ENCODE measurements around the gene MRAS. TPM values are rescaled to one million over a fixed set of nuclear protein-coding genes. Genes with fewer than 3 reads are reported as not detected.

MRAS gene
- total RNA-seq: 5.9 and 10.1 TPM in 2 replicates

DNA sequence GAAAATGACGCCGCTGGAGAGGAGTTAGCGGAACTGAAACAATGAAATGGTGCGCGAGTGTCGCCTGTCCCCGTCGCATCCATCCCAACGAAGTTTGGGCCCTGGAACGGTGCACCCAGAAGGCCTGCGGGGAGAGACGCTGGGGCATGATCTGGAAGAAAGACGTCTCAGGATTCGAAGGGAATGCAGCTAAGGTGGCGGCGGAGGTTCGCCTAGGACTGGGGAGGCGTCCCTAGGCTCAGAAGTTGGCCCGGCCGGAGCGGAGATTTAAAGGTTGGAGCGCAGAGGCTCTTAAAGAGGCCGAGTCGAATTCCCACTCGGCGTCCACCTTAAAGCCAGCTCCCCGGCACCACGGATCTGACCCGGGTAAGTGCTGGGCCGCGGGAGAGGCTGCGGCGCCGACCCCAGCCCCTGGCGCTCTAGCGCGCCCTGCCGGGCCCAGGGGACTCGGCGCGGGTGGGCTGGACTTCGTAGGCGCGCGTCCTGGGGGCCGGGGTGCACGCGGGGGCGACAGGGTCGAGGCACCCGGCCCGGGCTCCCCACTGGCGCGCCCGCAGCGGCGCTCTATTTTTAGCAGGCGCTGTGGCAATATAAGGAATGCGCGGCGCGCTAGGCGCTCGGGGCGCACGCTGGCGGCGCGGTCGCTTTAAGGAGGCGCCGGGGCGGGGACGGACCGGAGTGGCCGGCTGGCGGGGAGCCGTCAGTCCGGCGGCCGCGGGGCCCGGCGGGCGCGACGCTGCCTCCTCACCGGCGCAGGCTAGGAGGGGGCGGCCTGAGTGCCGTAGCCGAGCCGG is at the start of gene MRAS:
Gene MRAS, plus strand, starts transcription at position 620 of the 794 bp plus-strand sequence. CDS start 24,305 bp downstream, outside the sequence.
- DNase-seq (ENCODE audit: low read depth in 2 of 2): peak; percentile 65 to 66

DNA sequence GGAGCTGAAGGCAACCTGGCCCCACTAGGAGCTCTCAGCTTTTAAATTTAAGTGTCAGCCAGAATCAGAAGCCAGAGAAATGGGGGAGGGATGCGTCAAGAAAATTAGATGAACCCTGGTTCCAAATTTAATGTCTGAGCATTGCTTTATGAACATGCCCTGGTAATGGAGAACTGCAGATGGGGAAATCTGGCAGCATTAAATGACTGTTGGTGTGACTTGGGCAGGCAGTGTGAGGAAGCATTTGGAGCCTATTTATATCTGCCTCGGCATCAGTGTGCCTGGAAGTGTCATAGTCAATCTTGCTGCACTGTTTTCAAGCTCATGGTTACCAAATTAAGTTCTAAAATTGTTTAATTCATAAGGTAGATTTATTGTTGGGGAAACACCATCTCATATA is 47.7 kb upstream of the MRAS start:
- no peak for DNase-seq (ENCODE audit: low read depth in 2 of 2)

DNA sequence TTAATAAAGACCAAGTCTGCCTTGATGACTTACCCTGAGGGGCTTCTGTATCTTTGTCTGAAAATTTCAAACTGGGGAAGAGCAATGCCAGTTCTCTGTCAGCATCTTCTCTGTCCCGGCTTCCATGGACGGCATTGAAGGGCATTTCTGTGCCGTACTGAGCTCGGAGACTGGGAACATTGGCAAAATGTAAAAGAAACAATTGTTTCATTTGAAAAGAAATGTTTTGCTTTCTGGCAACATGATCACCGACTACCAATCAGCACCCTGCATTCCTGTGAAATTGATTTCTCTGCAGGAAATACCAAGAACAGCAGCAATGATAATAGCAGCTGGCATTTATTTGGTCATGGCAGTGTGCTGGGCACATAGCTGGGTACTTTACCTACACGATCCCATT is 44.9 kb upstream of the MRAS start:
- no peak for DNase-seq (ENCODE audit: low read depth in 2 of 2)

DNA sequence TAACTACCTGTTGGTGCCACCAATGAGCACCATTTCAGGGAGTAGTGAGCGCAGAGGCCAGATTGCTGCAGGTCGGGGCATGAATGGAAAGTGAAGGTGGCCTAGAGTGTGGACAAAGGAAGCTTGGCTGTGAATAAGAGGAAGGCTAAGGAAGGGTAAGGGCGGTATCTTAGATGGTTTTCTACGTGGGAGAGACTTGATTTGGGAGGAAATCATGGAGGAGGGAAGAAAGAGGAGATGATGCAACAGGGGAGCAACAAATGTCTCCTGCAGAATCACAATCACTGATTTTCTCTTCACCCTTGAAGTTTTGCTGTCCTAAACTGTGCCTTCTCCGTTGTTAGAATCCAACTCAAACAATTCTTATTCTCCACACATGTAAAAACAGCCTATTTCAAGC is 40.5 kb upstream of the MRAS start:
- DNase-seq (ENCODE audit: low read depth in 2 of 2): no peak

DNA sequence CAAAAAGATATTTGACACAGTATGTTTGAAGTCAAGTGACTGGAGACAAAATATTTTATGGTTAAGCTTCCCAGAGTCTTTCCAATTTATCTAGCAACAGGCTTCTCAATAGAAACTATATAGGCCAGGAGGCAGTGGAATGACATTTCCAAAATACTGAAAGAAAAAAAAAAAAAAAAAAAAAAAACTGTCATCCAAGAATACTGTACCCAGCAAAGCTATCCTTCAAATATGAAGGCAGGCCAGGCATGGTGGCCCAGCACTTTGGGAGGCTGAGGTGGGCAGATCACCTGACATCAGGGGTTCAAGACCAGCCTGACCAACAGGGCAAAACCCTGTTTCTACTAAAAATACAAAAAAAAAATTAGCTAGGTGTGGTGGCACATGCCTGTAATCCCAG is 39.6 kb upstream of the MRAS start:
- DNase-seq (ENCODE audit: low read depth in 2 of 2): no peak

DNA sequence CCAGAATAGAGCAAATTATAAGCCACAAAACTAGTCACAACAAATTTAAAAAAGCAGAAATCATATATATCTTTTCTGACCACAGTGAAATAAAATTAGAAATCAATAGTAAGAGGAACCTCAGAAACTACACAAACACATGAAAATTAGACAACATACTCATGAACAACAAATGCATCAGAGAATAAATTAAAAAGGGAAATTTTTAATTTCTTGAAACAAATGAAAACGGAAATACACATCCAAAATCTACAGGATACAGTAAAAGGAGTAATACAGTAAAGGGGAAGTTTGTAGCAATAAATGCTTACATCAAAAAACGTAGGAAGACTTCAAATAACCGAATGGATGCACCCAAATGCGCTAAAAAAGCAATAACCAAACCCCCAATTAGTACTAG is 37.9 kb upstream of the MRAS start:
- no peak for DNase-seq (ENCODE audit: low read depth in 2 of 2)

DNA sequence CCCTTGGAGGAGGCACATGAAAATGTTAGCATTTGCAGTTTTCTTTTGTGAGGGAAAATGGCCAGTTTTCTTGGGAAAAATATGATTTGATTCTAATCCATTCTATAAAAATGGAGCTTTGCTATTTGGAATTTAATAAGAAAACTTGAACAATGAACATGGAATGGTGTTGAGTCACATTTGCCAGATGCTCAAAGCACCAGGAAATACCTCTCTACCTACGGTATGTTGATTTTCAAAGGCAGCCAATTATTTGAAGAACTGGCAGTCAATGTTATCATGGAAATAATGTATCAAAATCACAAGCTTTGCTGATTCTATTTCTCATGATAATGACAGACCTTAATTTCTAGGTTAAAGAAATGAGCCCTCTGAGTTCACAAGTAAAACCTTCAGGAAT is 33.6 kb upstream of the MRAS start:
- peak; percentile 50 to 93 for DNase-seq (ENCODE audit: low read depth in 2 of 2)

DNA sequence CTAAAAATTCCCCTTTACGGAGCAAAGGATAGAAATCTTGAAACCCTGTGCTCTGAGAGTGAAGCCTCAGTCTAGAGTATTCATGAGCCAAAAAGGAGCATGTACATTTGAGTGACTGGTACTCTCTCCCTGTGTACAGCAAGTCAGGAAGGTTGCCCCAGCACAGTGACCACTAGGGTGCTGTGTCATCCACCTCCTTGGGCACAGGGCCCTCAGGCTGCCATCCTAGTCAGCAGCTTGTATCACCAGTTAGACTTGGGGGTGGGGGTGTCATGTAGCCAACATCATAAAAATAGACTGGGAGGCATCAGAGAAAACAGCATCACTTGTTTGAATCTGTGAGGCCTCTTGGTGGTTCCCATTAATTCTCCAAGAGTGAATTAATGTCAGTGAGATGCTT is 30.7 kb upstream of the MRAS start:
- DNase-seq (ENCODE audit: low read depth in 2 of 2): no peak

DNA sequence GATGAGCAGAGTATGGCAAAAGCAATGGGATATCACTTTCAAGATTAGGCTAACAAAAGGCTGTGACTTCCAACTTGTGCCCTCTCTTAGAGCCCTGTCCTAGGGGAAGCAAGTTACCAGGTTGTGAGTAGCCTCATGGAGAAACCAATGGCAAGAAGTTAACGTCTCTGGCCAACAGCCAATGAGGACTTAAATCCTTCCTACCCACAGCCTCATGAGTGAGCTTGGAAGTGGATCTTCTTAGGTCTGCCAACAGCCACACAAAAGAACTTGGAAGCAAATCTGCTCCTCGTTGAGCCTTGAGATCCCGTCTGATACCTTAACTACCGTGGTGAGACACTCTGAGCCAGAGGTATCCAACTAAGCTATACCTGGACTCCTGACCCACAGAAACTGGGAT is 24.4 kb upstream of the MRAS start:
- no peak for DNase-seq (ENCODE audit: low read depth in 2 of 2)

DNA sequence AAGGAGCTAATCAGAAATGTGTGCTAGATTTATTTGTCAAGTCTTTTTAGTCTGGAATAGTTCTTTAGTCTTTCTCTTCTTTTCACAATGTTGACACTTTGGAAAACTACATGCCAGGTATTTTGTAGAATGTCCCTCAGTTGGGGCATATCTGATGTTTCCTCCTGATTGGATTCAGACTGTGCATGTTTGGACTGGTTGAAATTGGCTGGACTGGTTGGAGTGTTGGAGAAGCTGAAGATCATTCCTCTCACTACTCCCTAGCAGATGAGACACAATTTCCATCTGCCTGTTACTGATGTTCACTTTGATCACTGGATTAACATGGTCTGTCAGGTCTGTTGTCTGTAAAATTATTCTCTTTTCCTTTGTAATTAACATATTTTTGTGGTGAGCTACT is 22.4 kb upstream of the MRAS start:
- DNase-seq (ENCODE audit: low read depth in 2 of 2): no peak

DNA sequence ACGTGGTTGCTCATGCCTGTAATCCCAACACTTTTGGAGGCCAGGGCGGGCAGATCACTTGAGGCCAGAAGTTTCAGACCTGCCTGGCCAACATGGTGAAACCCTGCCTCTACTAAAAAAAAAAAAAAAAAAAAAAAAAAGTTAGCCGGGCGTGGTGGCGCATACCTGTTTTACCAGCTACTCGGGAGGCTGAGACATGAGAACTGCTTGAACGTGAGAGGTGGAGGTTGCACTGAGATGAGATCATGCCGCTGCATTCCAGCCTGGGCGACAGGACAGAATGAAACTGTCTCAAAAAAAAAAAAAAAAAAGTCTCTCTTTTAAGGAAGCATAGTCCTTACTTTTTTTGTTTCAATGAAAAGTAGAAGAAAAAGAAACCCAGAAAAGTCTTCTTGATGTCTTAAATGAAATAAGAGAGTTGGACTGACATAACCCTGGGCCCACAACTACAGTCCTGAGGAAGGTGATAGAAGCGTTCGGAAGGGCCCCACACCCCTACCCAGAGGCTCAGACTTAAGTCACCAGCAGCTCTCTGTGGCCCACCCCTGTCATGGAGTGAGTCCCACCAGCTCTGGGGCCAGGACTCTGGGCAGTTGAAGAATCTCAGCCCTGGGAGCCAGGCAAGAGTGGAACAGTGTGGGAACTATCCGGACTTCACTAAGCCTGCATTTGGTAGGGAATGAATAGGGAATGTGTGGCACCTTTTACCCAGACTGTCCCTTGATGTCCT is 21.3 kb upstream of the MRAS start:
- DNase-seq (ENCODE audit: low read depth in 2 of 2): no peak

DNA sequence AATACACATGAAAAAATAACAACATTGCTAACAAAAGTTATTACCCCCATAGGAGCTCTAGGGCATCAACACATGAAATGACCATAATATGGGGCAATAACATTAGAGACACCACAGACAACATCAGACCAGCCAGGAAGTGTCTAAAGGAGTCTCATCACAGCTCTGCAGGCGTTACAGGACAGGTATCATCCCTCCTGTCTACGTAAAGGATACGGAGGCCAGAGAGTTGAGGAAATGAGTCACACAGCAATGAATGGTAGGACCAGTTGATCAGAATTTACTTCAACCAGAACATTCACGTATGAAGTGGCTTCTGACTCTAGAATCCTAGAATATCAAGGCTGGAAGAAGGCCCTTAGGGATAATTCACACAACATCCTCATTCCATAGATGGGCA is 20.5 kb upstream of the MRAS start:
- peak; percentile 33 to 40 for DNase-seq (ENCODE audit: low read depth in 2 of 2)

DNA sequence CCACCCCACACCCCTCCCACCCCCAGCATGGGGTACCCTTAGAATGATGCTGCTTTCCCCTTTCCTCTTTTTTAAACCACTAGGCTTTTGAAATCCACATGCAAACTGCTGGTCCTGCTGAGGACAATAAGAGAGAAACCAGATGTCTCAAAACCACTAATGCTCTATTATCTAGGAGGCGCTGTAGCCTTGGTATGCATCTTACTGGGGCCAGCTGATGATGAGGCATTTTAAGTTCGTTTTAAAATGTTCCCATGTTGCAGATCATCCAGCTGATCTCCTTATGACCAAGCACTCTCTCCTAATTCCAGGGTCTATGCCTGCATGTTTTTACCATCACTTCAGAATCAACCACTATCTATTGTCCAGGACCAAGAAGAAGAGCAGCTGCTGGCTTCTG is 20.0 kb upstream of the MRAS start:
- no peak for DNase-seq (ENCODE audit: low read depth in 2 of 2)

DNA sequence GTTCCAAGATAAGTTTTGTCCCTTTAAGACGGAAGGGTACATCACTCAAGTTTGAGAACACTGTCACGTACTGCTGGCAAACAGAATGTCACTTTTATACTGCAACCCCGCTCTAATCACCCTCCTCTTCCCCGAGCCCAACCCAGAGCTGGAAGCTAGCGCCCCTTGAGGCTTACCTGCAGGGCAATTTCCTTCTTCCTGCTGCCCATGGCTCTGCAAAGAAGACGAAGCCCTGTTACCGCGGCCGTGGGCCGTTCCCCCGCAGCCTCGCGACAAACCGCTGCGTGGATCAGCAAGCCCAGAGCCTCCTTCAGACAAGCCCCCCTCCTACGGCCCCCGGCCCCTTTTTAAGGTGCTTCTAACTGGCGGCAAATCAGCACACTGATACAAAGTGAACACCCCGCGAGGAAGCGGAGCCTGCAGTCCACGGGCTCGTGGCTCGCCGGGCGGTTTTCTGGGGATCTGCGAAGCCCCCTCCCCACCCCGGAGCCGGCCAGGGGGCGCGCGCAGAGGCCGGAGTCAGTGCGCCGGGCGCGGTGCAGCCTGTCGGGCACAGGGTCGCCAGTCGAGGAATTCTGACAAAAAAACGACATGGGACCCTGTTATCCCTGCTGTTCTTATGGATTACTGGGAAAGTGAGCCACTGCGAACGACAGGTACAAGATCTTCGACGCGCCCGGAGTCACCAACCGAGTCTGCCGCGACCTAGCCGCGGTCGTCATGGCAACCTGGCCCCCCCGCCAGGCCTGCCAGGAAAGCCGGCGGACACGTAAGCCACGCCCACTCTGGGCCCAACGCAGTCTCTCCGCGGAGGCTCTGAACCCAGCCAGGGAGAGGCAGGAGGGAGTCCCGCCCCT is 19.0 kb upstream of the MRAS start, which contains the start of gene NME9:
Gene NME9, minus strand, starts transcription at position 725 of the 857 bp plus-strand sequence. Its CDS starts 516 bp downstream, at position 209.
- peak; percentile 72 to 91 for DNase-seq (ENCODE audit: low read depth in 2 of 2)

DNA sequence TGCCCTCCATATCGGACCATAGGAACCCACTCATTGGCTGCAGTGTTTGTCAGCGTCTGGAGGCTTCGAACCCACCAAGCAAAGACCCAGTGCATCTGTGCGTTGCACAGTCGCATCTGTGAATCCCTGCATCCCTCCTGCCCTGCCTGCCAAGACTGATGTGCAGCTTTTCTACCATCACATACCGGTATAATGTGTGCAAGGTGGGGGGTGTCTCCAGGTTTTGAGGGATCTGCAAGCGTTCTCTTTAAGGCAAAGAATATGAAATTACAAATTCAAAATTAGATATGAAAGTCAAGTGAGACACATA is 18.4 kb upstream of the MRAS start:
- no peak for DNase-seq (ENCODE audit: low read depth in 2 of 2)

DNA sequence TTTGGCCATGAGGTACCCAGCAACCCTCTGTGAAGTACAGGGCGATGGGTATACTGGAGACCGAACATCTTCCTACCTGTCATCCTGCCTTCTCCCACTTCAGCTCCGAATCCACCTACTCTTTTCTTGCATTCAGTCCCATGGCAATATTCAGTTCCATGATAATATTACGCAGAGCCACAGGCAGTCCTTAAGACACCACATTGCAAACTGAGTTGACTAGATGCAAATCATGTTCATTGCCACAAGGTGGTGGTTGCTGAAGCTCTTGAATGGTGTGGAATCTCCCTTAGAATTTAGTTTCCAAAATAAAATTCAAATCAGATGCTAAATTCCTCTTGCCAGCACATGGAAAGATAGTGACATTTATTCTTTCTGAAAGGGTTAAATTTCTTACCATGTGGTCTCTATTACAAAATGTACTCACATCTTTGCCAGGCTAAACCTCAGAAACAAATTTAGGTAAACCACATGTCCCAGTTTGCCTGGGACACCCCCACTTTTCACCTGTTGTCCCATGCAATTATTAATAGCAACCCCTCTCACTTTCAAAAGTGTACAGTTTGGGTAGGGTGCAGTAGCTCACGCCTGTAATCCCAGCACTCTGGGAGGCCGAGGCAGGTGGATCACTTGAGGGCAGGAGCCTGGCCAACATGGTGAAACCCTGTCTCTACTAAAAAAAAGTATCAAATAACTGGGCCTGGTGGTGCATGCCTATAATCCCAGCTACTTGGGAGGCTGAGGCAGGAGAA is 17.1 kb upstream of the MRAS start:
- no peak for DNase-seq (ENCODE audit: low read depth in 2 of 2)

DNA sequence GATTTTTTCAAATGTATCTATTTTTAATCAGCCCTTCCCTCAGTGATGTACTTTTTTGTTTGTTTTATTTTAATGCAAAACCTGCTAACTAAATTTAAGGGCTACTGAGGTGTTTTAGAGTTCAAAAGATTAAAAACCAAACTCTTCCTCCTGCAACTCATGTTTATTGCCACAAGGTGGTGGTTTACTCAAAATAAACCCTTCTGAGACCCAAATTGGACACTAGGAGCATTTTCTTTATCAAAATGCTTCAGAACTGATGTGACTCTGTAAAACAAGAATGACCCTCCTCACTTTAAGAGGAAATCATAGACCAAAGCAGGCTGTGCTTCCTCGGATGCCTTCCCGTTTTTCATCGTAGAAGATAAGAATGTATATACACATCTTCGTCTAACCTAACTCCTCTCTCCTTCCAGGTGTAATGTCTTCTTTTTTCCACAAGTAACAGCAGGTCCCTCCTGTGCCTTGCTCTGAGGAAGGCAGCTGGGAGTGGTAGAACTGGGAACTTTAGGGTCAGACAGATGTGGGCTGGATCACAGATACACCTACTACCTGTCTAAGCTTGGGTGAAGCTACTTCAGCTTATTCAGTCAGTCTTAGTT is 15.8 kb upstream of the MRAS start:
- peak; percentile 39 to 50 for DNase-seq (ENCODE audit: low read depth in 2 of 2)

DNA sequence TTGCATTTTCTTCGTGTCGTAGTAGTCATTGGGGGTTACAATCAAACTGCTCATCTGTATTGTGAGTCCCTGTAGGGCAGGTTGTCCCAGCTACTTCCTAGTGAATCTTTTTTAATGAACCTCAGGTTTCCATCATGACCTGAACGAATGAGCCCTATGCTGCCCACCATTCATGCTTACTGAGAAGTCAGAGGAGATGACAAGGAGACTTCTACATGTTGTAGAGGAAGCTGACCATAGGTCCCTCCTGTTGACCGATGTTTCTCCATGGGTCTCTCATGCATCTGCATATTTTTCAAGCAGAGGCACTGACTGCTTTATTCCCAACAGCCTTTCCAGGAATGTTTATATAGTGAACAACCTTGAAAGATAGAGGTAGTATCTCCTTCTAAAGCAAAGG is 13.8 kb upstream of the MRAS start:
- no peak for DNase-seq (ENCODE audit: low read depth in 2 of 2)

DNA sequence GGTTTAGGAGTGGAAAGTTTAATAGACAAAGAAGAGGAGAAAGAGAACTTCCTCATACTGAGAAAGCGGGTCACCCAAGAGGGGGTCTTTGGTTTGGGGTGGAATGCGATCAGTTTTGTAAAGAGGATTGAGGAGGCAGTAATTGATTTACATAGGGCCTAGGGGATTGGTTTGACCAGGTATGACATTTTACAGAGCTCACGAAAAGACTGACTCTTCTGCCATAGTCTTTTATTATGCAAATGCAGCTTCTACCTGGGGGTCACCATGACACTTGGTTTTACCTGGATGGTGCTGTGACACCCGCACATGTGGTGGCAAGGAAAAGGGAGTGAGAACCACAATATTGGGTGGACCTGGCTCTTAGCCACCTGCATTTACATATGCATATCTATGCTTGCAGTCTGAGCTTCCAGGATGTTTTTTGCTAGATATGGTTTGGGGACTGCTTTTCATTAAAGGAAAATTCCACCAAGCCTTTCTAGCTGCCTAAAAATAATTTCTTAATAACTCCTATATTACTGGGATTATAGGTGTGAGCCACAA is 11.9 kb upstream of the MRAS start:
- no peak for DNase-seq (ENCODE audit: low read depth in 2 of 2)

DNA sequence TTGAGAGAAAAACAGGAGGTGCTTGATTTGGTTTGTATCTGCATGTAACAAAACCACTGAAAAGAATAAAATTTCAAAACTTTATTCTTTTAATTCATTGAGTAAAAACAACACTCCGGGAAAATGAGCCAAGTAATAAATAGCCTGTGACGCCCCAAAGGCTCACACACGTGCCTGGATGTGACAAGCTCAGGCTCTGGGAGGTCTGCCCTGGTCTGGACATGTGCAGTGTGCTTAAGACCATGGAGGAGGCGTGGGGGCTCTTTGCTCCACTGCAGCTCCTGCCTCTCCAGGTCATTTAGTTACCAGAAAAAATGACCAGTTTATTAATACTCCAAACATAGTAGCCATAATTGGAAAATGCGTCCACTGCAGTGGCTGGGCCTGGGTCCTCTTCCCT is 10.1 kb upstream of the MRAS start:
- no peak for DNase-seq (ENCODE audit: low read depth in 2 of 2)

DNA sequence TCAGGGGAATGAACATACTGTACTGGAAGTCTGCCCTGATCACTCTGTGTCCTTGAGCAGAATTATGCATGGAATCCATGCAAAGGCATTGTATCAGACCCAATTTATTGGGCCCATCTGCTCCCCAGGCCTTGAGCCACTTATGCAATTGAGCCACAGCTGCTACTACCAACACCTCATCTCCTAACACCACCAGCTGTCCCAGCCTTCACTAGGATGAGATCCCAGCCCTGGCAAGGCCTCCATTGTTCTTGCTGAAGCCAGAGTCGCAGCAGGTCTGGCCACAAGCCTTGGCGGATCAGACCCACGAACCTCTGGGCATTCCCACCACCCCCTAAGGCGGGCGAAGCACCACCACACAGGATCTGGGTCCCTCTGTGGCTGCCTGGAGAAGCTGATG is 9.6 kb upstream of the MRAS start:
- no peak for DNase-seq (ENCODE audit: low read depth in 2 of 2)

Data from lung microvascular endothelial cell (primary cell).